Daoy (cell line): ENCODE data around the gene SUMO1. TPM values are rescaled to one million over a fixed set of nuclear protein-coding genes. Genes with fewer than 3 reads are reported as not detected.
A peak's percentile ranks its signal among the peaks of the same experiment; 100 is the strongest.

Experiments used
- DNase-seq: peaks from one replicate; pipeline ENCODE4 v3.0.0-alpha.2; 2015; ENCODE audit warnings: low read depth
- total RNA-seq: library from RNA; depleted of rRNA; stranded (reverse); fragments of >200 nt; shearing (Covaris generic); gene quantifications from 2 replicates; pipeline ENCODE4 v1.2.3, GENCODE V29; 2014

The SUMO1 gene
- total RNA-seq, 1 experiment from 2014 or later = 160 TPM

GRCh38 chr2:202201220-202202160 is 36.9 kb downstream of the SUMO1 start:
- DNase-seq = no peak

- DNase-seq = no peak
These were observed 41.7 kb downstream of the SUMO1 start for GRCh38 chr2:202196727-202197126.

GRCh38 chr2:202194418-202194817 is 44.0 kb downstream of the SUMO1 start:
- DNase-seq = no peak

GRCh38 chr2:202193881-202194353 is 44.5 kb downstream of the SUMO1 start:
- DNase-seq = no peak

GRCh38 chr2:202193305-202193704 is 45.1 kb downstream of the SUMO1 start:
- DNase-seq = no peak

GRCh38 chr2:202187570-202187969 is 50.8 kb downstream of the SUMO1 start:
- DNase-seq = no peak

- no peak for DNase-seq
These were observed 51.7 kb downstream of the SUMO1 start for GRCh38 chr2:202186641-202187202.

GRCh38 chr2:202185156-202185555 is 53.2 kb downstream of the SUMO1 start:
- DNase-seq = no peak

GRCh38 chr2:202184557-202184956 is 53.8 kb downstream of the SUMO1 start:
- DNase-seq = no peak

- peak; percentile 47 for DNase-seq
These were observed 59.9 kb downstream of the SUMO1 start for GRCh38 chr2:202178346-202178958.

GRCh38 chr2:202172439-202173211 is 65.8 kb downstream of the SUMO1 start:
- peak; percentile 36 for DNase-seq

- DNase-seq = no peak
These were observed 67.1 kb downstream of the SUMO1 start for GRCh38 chr2:202171241-202171825.

GRCh38 chr2:202169832-202170424 is 68.5 kb downstream of the SUMO1 start:
- peak; percentile 29 for DNase-seq

- no peak for DNase-seq
These were observed 69.3 kb downstream of the SUMO1 start for GRCh38 chr2:202169131-202169530.

- DNase-seq = no peak
These were observed 72.5 kb downstream of the SUMO1 start for GRCh38 chr2:202165945-202166344.

GRCh38 chr2:202165208-202165607 is 73.2 kb downstream of the SUMO1 start:
- no peak for DNase-seq

- DNase-seq = no peak
These were observed 74.0 kb downstream of the SUMO1 start for GRCh38 chr2:202164411-202164810.

GRCh38 chr2:202161151-202161835 is 77.1 kb downstream of the SUMO1 start:
- DNase-seq = peak; percentile 22

- no peak for DNase-seq
These were observed 79.6 kb downstream of the SUMO1 start for GRCh38 chr2:202158796-202159195.

- DNase-seq = no peak
These were observed 81.0 kb downstream of the SUMO1 start for GRCh38 chr2:202157211-202157990.
